DOHH2 (cell line): ENCODE data around the gene MAMDC4.

Source experiments
- H3F3A ChIP-seq: fragments of 200-600 bp; sonication (generic), shearing (Covaris generic); 2 replicates; pipeline ENCODE4 v1.6.0; 2016; ENCODE audit warnings: antibody characterized with exemption, mild to moderate bottlenecking; ENCODE audit not compliant: control insufficient read depth, insufficient read depth
- H3K27ac ChIP-seq: fragments of 200-600 bp; sonication (generic); 2 replicates; pipeline ENCODE4 v1.5.1; 2014; ENCODE audit warnings: low read depth, mild to moderate bottlenecking, low read length, moderate library complexity
- H3K27me3 ChIP-seq: fragments of 200-600 bp; sonication (generic); 2 replicates; pipeline ENCODE4 v1.6.1; 2014; ENCODE audit warnings: mild to moderate bottlenecking, low read length, mixed read lengths; ENCODE audit not compliant: control insufficient read depth
- H3K36me3 ChIP-seq: fragments of 200-600 bp; sonication (generic); 2 replicates; pipeline ENCODE4 v1.6.1; 2014; ENCODE audit warnings: mild to moderate bottlenecking, low read length, moderate library complexity, mixed read lengths; ENCODE audit not compliant: control insufficient read depth
- H3K4me1 ChIP-seq: fragments of 200-600 bp; sonication (generic); 2 replicates; pipeline ENCODE4 v1.6.1; 2014; ENCODE audit warnings: mild to moderate bottlenecking, low read length, mixed read lengths; ENCODE audit not compliant: control insufficient read depth
- H3K4me2 ChIP-seq: fragments of 200-600 bp; sonication (generic); 2 replicates; pipeline ENCODE4 v1.6.0; 2014; ENCODE audit warnings: mild to moderate bottlenecking, low read length, moderate library complexity
- H3K4me3 ChIP-seq: fragments of 200-600 bp; sonication (generic); 2 replicates; pipeline ENCODE4 v1.5.1; 2014; ENCODE audit warnings: mild to moderate bottlenecking, low read length, mixed read lengths
- H3K79me2 ChIP-seq: fragments of 200-600 bp; sonication (generic); 2 replicates; pipeline ENCODE4 v1.6.1; 2014; ENCODE audit warnings: mild to moderate bottlenecking, low read length, mixed read lengths; ENCODE audit not compliant: control insufficient read depth
- H3K9me2 ChIP-seq: fragments of 200-600 bp; sonication (generic); replicated peaks from 2 replicates; pipeline ENCODE4 v1.6.1; 2014; ENCODE audit warnings: mild to moderate bottlenecking, low read length, mixed read lengths; ENCODE audit not compliant: control insufficient read depth
- H3K9me3 ChIP-seq: fragments of 200-600 bp; sonication (generic); 2 replicates; pipeline ENCODE4 v1.6.1; 2014; ENCODE audit warnings: antibody characterized with exemption, low read length, mixed read lengths; ENCODE audit not compliant: control insufficient read depth, insufficient read depth
- H4K20me1 ChIP-seq: fragments of 200-600 bp; sonication (generic); 2 replicates; pipeline ENCODE4 v1.6.0; 2014; ENCODE audit warnings: low read depth, mild to moderate bottlenecking, antibody characterized with exemption, low read length, moderate library complexity; ENCODE audit not compliant: control insufficient read depth, insufficient read depth
- EZH2phosphoT487 ChIP-seq: fragments of 200-600 bp; sonication (generic); IDR thresholded peaks from 2 replicates; pipeline ENCODE4 v1.6.1; 2017; ENCODE audit warnings: borderline replicate concordance, mild to moderate bottlenecking, antibody characterized with exemption, low read length, moderate library complexity, mixed read lengths
- TF ChIP-seq, protein P1 (sequence below): fragments of 200-600 bp; sonication (generic); IDR thresholded peaks from one replicate; pipeline ENCODE4 v1.5.1; 2014; ENCODE audit warnings: antibody characterized with exemption, mild to moderate bottlenecking, low read depth, low read length; ENCODE audit not compliant: poor library complexity, severe bottlenecking

MAMDC4 gene

DNA sequence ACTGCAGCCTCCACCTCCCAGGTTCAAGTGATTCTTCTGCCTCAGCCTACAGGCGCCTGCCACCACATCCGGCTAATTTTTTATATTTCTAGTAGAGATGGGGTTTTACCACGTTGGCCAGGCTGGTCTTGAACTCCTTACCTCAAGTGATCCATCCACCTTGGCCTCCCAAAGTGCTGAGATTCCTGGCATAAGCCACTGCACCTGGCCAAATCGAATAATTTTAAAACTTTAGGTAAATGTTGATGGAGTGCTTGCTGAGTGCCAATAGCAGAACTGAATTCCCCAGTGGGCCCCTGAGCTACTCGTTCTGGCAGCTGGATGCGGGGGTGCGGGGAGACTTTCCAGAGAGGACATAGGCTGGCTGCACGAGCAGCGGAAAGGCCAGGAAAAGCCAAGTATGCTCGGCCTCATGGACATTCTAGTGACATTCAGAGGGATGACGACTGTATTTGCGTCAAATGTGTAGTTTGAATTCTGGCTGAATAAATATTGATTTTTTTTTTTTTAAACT is 51.0 kb downstream of the MAMDC4 start:
- H3K9me3 ChIP-seq: no peaks in the 10 kb centered on the region
- no peaks in the 10 kb centered on the region for H3F3A ChIP-seq
- no peak overlapping the region for H3K4me3 ChIP-seq
- H3K4me1 ChIP-seq: no peaks in the 10 kb centered on the region
- H3K9me2 ChIP-seq: no peaks in the 10 kb centered on the region
- no peaks in the 10 kb centered on the region for H3K27me3 ChIP-seq
- TF ChIP-seq EZH2phosphoT487: no peak
- TF ChIP-seq, protein P1, sequence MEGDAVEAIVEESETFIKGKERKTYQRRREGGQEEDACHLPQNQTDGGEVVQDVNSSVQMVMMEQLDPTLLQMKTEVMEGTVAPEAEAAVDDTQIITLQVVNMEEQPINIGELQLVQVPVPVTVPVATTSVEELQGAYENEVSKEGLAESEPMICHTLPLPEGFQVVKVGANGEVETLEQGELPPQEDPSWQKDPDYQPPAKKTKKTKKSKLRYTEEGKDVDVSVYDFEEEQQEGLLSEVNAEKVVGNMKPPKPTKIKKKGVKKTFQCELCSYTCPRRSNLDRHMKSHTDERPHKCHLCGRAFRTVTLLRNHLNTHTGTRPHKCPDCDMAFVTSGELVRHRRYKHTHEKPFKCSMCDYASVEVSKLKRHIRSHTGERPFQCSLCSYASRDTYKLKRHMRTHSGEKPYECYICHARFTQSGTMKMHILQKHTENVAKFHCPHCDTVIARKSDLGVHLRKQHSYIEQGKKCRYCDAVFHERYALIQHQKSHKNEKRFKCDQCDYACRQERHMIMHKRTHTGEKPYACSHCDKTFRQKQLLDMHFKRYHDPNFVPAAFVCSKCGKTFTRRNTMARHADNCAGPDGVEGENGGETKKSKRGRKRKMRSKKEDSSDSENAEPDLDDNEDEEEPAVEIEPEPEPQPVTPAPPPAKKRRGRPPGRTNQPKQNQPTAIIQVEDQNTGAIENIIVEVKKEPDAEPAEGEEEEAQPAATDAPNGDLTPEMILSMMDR: no peak
- H3K4me2 ChIP-seq: no peak overlapping the region
- peaks cover 85% of the 10 kb centered on the region for H3K36me3 ChIP-seq
- H3K79me2 ChIP-seq: peaks cover 37% of the 10 kb centered on the region
- H4K20me1 ChIP-seq: no peaks in the 10 kb centered on the region
- no peak overlapping the region for H3K27ac ChIP-seq

DNA sequence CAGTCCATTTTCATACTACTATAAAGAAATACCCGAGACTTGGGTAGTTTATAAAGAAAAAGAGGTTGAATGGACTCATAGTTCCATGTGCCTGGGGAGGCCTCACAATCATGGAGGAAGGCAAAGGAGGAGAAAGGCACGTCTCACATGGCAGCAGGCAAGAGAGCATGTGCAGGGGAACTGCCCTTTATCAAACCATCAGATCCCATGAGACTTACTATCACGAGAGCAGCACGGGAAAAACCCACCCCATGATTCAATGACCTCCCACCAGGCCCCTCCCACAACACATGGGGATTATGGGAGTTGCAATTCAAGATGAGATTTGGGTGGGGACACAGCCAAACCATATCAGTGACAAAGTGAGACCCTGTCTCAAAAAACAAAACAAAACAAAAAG is 54.1 kb downstream of the MAMDC4 start:
- Histone ChIP-seq H3K4me2 (no peak overlapping the region), H3K27me3 (no peaks in the 10 kb centered on the region), H4K20me1 (no peaks in the 10 kb centered on the region), H3K9me3 (no peaks in the 10 kb centered on the region), H3K4me3 (no peak overlapping the region), H3K79me2 (peaks cover 24% of the 10 kb centered on the region), H3K9me2 (no peaks in the 10 kb centered on the region), H3K36me3 (peaks cover 78% of the 10 kb centered on the region), H3K4me1 (no peaks in the 10 kb centered on the region), H3F3A (no peaks in the 10 kb centered on the region), H3K27ac (no peak overlapping the region)
- no peak for TF ChIP-seq EZH2phosphoT487
- TF ChIP-seq, protein P1: no peak

DNA sequence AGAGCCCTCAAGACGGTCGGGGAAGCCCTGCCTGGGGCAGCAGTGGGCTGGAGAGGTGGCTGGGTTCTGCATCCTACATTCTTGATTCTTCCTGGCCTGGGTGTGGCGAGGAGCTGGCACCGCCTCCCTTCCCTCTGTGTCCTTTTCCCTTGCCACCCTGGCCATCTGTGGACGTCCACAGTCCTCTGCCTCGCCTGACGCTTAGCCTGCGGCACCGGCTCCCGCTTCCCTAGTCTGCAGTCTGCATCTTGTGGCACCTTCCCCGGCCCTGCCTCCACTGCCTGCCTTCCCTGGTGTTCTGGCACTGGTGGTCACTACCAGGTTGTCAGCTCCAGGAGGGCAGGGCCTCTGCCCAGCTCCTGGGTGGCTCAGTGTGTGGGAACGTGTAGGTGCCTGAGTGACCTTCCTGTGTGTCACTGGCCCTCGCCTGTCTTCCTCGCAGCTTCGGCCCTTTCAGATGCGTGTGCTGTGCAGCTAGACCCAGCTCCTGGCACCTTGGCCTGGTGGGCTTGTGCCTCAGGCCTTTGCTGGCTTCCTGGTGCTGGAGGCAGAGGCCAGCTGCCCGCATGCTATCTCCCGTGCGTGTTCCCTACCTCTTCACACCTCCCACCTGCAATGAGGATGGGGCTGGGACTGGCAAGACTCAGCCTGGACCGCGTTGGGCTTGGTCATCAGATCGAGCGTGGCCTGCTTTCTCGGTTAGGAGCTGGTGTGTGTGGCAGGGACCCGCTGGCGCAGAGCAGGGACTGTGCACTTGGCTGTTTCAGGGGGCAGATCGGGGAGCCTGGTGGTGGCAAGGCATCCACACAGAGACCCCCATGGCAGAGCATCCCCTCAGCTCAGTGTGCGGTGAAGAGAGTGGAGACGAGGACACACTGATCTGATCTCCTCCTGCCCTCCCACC is 55.1 kb downstream of the MAMDC4 start:
- TF ChIP-seq, protein P1: no peak
- no peak for TF ChIP-seq EZH2phosphoT487

More for the DNA sequence above, 55.1 kb downstream of the MAMDC4 start:
- no peak overlapping the region for H3K27ac ChIP-seq
- no peaks in the 10 kb centered on the region for H3F3A ChIP-seq
- no peak overlapping the region for H3K4me3 ChIP-seq
- no peaks in the 10 kb centered on the region for H4K20me1 ChIP-seq
- no peaks in the 10 kb centered on the region for H3K9me2 ChIP-seq
- H3K36me3 ChIP-seq: peaks cover 71% of the 10 kb centered on the region
- no peaks in the 10 kb centered on the region for H3K27me3 ChIP-seq
- no peaks in the 10 kb centered on the region for H3K4me1 ChIP-seq
- H3K79me2 ChIP-seq: peaks cover 17% of the 10 kb centered on the region
- no peaks in the 10 kb centered on the region for H3K9me3 ChIP-seq
- no peak overlapping the region for H3K4me2 ChIP-seq
